ENCODE measurements around the gene ANXA11.

Gene ANXA11

DNA sequence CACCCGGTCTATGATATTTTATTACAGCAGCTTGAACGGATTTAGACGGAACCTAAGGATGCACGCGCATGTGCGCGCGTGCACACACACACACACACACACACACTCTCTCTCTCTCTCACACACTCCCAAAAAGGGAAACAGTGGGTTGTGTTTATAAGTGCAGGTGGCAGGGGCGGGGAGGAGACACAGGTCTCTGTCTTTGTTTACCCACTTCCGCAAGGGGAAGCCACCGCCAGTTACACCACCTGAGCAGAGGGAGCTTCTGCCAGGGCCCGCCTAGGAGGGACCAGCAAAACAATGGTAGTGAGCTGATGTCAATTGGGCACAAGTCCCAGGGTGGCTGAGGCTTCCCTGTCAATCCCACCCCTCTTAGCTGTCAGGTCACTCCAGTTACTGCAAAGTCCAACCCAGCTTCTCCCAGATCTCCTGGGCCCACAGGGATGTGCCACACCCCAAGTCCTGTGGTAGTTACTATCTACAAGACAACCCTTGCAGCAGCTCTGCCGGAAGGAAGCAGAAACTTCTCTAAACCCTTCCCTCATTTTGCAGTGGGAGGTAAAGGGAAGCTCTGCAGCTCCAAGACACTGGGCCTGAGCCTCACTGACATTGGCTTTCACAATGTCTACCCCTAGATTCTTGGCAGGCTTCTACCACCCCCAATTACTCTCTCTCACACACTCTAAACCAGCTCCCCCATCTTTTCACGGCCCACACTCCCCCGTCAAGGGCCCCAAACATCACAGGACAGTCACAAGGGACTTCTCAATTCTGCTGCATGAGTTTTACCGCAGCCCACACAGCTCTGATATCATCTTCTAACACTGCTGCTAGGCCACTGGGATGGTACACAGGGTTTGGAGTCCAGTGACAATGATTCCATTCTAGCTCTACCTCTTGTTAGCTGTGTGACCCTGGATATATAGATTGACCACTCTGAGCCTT lies 17.6 kb downstream of the ANXA11 start:
- peak; percentile 76 for DNase-seq (ENCODE audit: low spot score)

DNA sequence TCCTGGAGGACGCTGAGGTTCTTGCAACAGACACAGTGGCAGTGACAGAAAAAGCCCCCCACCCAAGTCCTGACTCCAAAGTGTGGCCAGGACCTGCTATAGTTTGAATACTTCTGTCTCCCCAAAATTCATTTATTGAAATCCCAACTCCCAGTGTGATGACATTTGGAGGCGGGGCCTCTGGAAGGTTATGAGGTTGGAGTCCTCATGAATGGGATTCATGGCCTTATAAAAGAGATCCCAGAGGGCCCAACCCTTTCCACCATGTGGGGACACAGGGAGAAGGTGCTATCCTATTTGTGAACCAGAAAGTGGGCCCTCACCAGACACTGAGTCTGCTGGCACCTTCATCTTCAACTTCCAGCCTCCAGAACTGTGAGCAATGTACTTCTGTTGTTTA lies 18.3 kb downstream of the ANXA11 start:
- no peak for DNase-seq (ENCODE audit: low spot score)

DNA sequence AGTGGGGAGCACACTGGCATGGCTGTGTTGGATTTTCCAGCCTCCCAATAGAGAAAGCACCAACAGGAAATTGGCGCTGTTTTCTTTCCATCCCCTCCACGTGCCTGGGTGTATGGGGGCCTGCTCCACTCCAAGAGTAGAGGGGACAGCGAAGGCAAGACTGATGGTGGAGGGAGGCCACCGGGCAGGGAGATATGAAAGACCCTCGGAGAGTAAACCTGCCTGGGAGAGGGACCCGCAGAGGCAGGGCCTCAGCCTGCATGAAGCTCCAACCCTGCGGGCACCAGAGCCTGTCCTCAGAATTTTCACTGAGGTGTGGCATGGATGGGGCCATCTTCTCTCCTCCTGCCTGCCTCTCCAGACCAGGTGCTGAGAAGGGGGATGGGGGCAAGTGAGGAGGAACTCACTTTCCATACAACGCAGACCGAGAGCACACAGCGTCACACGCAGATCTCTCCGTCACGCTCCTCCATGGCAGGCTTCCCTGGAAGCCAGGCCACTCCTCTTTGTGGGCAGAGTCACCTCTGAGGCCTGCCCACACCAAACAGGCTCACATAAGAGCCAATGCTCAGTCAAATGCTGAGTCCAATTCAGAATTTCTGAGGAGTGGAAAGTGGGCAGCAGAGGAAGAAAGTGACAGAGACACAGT lies 18.8 kb downstream of the ANXA11 start:
- DNase-seq (ENCODE audit: low spot score) = no peak

DNA sequence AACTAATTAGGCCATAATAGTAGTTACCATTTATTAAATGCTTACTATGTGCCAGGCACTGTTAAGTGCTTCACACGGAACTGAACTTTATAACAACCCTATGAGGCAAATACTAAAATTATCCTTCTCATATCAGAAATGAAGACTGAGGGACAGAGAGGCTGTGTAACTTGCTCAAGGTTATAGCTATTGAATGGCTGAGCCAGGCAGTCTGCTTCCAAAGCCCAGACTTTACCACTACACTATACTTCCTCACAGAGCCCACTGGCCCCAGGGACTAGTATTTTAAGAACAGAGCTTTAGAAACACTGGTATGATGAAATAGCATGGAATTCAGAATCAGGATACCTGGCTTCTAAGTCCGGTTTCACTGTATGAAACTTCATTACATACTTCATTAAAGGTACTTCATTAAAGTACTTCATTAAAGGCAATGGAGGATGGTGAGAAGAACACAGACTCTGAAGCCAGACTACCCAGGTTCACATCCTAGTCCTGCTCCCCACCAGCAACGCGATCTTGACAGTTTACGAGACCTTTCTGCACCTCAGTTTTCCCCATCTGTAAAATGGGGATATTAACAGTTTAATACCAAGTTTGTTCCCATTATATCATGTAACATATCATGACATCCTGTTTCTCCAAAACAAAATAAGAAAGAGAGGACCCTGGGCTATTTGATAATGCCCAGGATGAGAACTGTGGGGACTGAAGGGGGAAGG lies 19.6 kb downstream of the ANXA11 start:
- DNase-seq (ENCODE audit: low spot score) = no peak

DNA sequence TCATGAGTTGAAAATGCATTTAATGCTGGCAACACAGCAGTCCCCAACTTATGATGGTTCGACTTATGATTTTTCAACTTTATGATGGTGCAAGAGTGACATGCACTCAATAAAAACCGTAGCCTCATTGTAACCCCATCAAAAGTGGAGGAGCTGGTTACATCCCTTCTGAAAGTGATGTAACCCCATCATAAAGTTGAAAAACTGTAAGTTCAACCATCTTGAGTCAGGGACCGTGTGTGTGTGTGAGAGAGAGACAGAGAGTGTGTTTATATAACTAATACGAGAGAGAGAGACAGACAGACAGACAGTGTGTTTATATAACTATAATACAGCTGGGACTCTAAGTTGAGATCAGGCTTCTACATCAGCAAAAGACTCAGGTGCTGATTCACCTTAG lies 21.0 kb downstream of the ANXA11 start:
- no peak for DNase-seq (ENCODE audit: low spot score)

DNA sequence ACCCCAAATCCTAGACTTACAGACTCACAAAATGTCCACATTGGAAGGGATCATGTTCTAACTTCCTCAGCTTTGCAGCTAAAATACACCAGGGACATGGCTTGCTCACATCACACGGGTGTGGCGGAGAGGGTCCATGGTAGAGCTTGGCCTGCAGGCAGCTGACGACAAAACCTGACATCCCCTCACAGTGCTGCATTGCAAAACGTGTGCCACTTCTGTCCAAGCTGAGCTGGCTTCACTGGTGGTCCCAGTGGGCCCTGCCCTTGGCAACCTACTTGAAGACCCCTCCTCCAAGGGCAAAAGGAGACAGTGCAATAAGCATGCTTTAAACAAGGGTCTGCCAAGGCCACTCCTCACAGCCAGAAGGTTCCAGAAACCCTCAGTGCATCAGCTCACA lies 21.9 kb downstream of the ANXA11 start:
- DNase-seq (ENCODE audit: low spot score) = no peak

DNA sequence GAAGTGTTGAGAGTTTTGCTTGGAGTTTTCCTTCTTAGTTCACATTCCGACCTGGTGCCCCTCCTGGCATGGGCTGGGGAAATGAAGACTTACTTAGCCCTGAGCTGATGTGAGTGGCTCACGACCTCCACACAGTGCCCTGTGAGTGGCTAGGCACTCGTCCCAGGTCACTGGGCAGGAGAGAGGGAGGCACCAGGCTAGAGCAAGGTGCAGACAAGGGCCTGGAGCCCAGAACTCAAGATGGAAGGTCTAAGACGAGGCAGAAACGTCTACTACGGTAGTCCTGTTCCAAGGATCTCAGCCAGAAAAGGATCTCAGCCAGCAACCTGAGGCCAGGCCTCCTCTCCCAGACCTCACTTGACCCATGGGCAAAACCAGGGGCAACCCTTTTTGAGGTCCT lies 22.4 kb downstream of the ANXA11 start:
- no peak for DNase-seq (ENCODE audit: low spot score)

DNA sequence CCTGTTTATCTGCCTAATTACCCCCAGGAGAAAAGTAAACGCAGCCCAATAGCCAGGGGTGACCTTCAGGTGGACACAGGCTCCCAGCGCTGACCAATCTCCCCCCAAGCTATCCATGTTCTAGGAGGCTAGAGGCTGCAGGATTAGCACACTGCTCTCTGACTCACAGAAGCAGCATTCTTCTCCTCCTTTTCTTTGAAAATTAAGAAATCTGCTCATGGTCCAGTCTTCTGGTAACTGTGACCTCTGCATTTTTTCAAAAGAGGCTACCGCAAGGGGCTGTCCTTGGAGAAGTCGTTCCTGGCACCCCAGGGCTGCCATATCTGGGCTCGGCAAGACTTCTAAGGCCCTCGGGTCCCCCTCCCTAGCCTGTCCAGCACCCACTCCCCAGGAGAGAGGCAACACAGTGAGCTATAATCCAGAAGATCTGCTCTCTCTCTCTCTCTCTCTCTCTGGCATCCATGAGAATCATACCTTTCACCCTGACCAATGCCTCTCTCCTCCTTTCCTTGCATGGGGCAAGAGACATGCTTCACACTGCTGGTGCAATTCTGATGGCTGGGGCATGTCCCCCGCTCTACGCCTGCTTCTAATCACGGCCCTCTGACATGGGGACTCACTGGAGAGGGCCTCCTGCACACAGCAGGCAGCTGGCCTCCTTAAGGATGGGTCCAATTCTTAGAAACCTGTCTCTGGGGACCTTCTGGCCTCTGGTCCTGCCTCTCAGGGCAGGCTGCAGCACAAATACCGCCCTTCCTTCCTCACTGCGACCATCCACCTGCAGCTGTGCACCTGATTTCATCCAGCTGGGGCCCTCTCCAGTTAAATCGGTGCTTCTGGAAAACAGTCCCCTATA lies 27.3 kb downstream of the ANXA11 start:
- DNase-seq (ENCODE audit: low spot score) = no peak

DNA sequence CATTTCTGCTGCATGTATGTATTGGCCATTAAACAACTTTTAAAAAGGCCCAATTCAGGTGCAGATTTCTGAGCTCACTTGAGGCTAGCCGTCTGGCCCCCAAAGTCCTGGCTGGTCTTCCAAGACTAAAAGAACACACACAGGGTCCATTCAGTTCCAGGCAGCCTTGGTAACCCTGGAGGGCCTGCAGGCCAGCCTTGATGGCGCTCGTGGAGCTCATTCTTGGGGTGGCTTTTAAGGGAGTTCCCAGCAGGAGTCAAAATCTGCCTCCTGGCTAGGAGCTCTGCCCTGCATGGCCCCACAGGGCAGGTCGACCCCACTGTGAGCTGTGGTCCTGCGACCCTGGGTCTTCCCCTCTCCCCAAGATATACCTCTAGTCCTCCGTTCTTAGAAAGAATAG lies 28.8 kb downstream of the ANXA11 start:
- DNase-seq (ENCODE audit: low spot score) = no peak

DNA sequence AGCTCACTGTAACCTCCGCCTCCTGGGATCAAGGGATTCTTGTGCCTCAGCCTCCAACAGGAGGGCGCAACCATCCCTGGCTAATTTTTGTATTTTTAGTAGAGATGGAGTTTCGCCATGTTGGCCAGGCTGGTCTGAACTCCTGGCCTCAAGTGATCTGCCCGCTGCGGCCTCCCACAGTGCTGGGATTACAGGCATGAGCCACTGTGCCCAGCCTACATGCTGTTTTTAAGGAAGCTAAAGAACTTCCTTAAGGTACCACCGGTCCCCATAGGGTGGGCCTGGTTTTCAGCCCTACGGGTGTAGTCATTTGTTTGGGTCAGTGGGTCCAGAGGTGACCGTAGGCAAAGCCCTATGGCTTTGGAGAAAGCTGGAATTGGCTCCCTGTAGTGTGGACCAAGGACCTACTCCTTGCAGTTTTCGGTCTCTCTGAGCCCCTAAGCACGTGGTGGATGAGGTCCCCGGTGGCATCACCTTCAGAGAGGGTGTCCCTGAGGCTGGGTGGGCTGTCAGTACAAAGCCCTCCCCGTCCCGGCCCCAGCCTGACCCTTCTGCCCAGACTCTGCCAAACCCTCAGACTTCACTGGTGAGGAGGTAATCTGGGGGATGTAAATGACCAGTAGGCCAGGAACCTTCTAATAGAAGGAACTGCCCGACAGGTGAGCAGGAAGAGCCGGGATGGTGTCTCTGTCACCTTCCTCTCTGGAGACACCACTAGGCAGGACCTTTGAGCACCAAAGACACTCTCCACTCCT lies 30.5 kb downstream of the ANXA11 start:
- DNase-seq (ENCODE audit: low spot score) = no peak

DNA sequence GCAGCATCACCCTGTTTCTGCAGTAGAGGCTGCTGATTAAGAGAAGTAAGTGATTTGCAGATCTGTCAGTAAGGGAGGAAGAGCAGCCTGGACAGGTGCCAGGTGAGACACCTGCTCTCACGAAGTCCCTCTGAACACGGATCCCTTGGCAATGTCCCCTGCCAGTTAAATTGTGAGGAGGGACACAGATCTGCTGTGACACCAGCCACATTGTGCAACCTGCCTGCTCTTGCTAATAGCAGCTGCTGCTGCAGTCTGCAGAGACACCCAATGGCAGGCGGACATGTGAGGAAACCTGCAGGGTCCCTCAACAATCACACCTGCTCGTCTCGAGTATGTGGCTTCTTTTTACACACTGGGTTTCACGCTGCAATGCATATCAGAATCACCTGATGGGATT lies 31.9 kb downstream of the ANXA11 start:
- DNase-seq (ENCODE audit: low spot score) = no peak

DNA sequence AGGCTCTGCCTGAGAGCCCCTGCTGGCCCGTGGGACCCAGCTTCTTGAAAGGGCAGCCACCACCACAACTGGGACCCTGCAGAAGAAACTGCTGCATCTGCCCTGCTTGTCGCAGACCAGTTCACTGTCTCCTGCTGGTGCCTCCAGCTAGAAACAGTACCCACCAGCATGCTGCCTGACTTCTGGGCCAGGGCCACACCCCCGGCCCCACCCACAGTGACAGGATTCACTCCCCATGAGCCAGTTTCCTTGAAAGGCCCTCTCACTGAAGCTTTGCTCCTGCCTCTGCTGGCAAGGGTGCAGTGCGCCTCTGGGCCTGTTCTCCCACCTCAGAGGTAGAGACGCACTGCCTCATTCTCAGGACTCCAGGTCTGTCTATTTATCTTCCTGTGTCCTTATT lies 32.4 kb downstream of the ANXA11 start:
- DNase-seq (ENCODE audit: low spot score) = no peak

DNA sequence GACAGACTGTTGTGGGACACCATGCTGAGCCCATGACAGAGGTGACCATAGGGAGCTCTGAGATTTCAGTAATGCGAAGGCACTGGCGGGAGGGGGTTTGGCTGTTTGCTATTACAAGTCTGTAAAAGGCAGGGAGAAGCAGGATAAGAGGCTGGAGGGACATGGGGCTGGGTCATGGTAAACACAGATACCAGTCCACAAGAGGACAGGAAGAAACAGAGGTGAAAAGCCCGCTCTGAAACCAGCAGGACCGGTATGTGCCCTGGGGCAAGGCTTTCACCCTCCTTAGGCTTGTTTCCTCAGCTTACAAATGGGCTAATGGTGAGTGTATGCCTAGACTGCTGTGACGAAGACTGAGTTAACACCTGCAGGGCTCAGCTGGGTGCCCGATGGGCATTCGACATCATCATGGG lies 34.1 kb downstream of the ANXA11 start:
- DNase-seq (ENCODE audit: low spot score) = no peak

DNA sequence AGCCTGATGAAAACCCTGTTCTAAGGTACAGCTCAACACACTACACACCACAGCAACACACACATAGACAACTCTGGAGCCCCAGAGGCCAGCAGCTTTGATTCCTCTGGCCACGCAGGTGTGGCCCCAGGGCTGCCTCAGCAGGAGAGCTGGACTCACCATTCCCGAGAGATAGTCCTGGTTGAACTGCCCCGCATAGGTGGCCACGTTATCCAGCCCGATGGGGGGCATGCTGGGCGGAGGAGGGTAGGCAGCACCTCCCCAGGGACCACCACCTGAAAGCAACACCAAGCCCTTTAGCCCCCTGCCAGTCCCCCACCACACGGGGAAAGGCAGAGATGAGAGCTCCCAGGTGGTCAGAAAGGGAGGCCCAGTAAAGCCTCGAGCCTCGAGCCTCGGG lies 34.7 kb downstream of the ANXA11 start:
- DNase-seq (ENCODE audit: low spot score) = no peak

DNA sequence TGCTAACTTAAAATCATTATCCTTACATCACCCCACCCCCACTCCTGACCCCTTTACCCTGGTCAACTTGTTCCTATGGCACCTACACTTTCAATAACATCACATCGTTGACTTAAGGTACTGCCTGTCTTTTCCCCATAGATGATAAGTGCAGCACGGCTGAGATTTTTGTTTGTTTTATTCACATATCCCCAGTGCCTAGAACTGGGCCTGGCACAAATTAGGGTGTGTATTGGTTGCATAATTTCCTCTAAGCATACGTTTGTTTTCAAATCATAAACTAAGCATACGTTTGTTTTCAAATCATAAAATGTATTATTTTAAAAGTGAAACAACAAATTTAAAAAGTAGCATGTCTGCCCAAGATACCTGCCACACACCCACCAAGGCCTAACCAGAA lies 35.3 kb downstream of the ANXA11 start:
- no peak for DNase-seq (ENCODE audit: low spot score)

DNA sequence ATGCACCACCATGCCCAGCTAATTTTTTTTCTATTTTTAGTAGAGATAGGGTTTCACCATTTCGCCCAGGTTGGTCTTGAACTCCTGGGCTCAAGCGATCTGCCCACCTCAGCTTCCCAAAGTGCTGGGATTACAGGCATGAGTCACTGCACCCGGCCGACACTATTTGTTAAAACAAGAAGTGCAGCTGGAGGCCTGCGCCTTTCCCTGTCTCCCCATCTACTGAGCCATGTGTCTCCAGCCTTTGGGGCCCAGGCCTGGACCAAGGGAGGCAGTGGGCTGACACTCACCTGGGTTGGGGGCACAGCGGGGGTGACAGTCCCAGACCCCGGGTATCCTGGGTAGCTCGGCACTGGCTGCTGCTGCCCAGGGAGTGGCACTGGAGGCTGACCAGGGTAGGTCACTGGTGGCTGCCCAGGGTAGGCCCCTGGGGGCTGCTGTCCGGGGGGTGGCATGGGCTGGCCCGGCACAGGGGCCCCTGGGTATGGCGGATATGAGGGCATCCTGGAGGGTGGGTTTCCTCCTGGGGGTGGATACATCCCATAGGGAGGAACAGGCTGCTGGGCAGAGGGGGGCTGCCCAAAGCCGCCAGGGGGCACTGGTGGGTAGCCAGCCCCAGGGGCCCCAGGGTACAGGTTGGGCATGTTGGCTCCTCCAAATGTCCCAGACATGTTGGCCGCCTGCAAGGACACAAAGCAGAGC lies 36.5 kb downstream of the ANXA11 start:
- peak; percentile 13 for DNase-seq (ENCODE audit: low spot score)

DNA sequence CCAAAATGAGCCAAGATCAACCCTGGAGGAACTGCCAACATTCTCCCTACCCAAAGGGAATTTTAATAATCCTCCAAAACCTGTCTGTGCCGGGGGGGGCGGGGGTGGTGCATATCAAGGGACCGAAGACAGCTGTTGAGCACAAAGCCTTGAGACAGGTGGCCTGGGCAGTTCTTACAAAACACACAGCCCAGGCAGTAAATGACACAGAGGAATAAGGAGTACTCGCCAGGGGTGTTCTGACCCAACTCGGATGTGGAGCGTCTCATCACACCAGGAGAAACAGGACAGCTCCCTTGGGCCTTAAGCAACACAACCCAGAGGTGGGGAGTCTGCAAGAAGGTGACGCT lies 37.2 kb downstream of the ANXA11 start:
- no peak for DNase-seq (ENCODE audit: low spot score)

DNA sequence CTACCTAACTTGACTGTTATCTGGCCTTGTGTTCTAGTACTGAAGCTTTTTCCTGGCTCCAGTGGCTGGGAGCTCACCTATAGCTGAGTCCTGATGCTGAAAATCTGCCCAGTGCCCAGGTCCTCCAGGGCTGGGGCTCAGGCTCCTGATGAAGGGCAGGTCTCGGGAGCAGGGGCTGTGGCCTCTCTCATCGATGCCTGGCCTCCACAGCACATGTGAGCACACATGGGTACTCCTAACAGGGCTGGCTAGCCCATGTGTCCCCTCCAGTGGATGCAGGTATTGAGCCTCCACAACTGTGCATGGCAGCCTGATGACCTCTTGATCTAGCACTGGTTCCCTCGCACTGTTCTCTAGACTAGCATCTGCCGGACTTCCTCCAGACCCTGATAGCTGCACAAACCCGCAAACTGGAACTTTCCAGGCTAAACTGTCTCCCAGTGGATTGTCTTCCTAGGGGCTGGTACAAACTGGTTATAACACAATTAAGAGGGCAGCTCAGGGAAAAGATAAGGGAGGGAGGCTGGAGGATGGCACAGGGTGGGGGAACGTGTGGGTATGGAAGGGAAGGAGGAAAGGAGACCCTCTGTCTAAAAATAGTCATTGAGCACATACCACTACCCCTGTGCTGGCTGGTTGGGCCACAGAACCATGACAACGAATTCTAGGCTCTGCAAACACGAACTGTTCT lies 37.7 kb downstream of the ANXA11 start:
- DNase-seq (ENCODE audit: low spot score) = no peak

DNA sequence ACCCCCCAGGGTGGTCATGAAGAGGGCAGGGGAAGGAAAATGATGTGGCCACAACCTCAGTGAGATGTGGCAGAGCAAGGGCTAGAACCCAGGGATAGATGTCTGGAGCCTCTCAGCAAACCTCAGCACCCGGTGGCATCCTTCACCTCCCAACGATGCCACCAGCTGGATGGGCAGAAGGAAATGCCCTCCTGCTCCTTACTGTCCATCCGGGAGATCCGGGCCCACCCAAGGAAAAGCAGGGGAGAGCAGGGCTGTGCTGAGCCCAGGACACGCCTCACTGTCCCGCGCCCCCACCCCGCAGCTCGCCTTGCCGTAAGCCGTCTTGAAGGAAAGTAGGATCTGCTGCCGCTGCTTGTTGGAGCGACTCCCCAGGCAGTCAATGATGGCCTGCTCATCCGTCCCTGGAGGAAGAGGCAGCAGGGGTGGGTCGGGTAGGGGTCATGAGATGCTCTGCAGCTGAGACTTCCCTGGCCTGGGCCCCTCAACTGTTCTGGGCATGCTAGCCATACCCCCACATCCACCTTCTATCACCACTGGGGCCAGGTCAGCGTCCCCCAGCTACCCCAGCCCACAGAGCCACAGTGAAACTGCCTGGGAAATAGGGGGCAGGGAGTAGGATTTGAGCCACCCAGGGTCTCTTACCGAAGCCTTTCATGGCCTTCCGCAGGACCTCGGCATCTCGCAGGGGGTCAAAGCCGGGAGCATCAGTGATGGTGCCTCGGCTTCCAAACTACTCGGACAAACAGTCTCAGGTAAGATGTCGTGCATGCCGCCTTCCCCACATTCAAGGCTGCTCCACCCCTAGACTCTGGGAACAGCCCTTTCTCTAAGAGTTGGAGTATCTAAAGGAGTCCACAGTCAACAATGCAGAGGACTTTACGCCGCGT lies 38.5 kb downstream of the ANXA11 start:
- DNase-seq (ENCODE audit: low spot score) = no peak

Measured in NAMALWA (cell line).